HCT116 (cell line): ENCODE measurements around the gene BHLHA9. TPM values are rescaled to one million over a fixed set of nuclear protein-coding genes. Genes with fewer than 3 reads are reported as not detected.

Experiments used
- ATAC-seq: fragments of 200-7000 bp; cut with Tn5 transposase; 2 replicates; pipeline ENCODE4 v1.9.1; 2020; ENCODE audit warnings: mild to moderate bottlenecking, moderate library complexity
- BruUV-seq: library from RNA; stranded (reverse); fragments of 400-500 nt; replicated peaks from 2 replicates; lab custom pipeline; 2021; lab: Mats Ljungman, UMichigan
- CTCF ChIA-PET: fragments of 300-600 bp; sonication (Branson Sonifier 250); formaldehyde crosslinking; loops from one replicate; lab custom pipeline; 2021; ENCODE audit warnings: antibody characterized with exemption; lab: Charles Lee
- POLR2A ChIA-PET: fragments of 300-600, 350-600 bp; sonication (Branson Sonifier 250); formaldehyde crosslinking; loops from one replicate; lab custom pipeline; 2021; ENCODE audit warnings: antibody characterized with exemption; lab: Charles Lee
- RAD21 ChIA-PET, 2 experiments: fragments of 300-600 bp; sonication (Branson Sonifier 250); formaldehyde crosslinking; loops; one replicate each; lab custom pipeline; 2023; ENCODE audit warnings: low total read pairs in 2 of 2; ENCODE audit not compliant: uncharacterized antibody in 2 of 2, unreplicated experiment in 2 of 2, low non-redundant PET in 1 of 2; lab: Charles Lee
- DNase-seq: peaks from one replicate; pipeline ENCODE4 v3.0.0-alpha.2; 2010; ENCODE audit warnings: low read depth, low spot score
- H2AFZ ChIP-seq: fragments of 200-600 bp; shearing (Covaris generic), sonication (generic); 2 replicates; pipeline ENCODE4 v1.6.1; 2017; ENCODE audit warnings: low read depth, mixed run types, mixed read lengths, antibody characterized with exemption, low read length; ENCODE audit not compliant: poor library complexity, severe bottlenecking
- H3K27ac ChIP-seq: 2 replicates; pipeline ENCODE4 v1.5.1; 2012; ENCODE audit warnings: low read depth, low read length
- H3K27me3 ChIP-seq: fragments of 200-600 bp; sonication (generic); 2 replicates; pipeline ENCODE4 v1.6.1; 2016; ENCODE audit warnings: mixed run types, low read length, mixed read lengths; ENCODE audit not compliant: insufficient read depth
- H3K36me3 ChIP-seq, 2 experiments: fragments of 200-500 bp in 1 of 2; fragments of 200-600 bp in 1 of 2; sonication (Bioruptor generic) in 1 of 2; sonication (generic) in 1 of 2; 2 replicates each; pipeline versions ENCODE4 v1.5.1 to v1.6.1; 2014 to 2016; ENCODE audit warnings: low read length in 2 of 2, inconsistent platforms in 1 of 2, mixed read lengths in 1 of 2, mixed run types in 1 of 2; ENCODE audit not compliant: insufficient read depth in 2 of 2, control insufficient read depth in 1 of 2
- H3K4me1 ChIP-seq, 2 experiments: fragments of 200-600 bp in 1 of 2; sonication (generic) in 1 of 2; 2 replicates each; pipeline versions ENCODE4 v1.5.1 to v1.6.1; 2012 to 2017; ENCODE audit warnings: low read length in 2 of 2, inconsistent platforms in 1 of 2, mild to moderate bottlenecking in 1 of 2, mixed read lengths in 1 of 2, mixed run types in 1 of 2, moderate library complexity in 1 of 2; ENCODE audit not compliant: insufficient read depth in 2 of 2, control insufficient read depth in 1 of 2
- H3K4me2 ChIP-seq: fragments of 200-600 bp; sonication (generic); 2 replicates; pipeline ENCODE4 v1.6.1; 2017; ENCODE audit warnings: mixed run types, low read length, mixed read lengths
- H3K4me3 ChIP-seq, 2 experiments: fragments of 200-600 bp in 1 of 2; sonication (generic) in 1 of 2; replicated peaks in 1 of 2; 2 replicates each; pipeline ENCODE4 v1.5.1; 2011 to 2016; ENCODE audit warnings: low read length in 2 of 2, control low read depth in 1 of 2, low read depth in 1 of 2, mild to moderate bottlenecking in 1 of 2, mixed read lengths in 1 of 2, mixed run types in 1 of 2
- H3K79me2 ChIP-seq: fragments of 200-600 bp; sonication (generic); 2 replicates; pipeline ENCODE4 v1.6.1; 2017; ENCODE audit warnings: mild to moderate bottlenecking, mixed run types, low read length, moderate library complexity, mixed read lengths; ENCODE audit not compliant: insufficient read depth
- H3K9ac ChIP-seq: fragments of 200-600 bp; sonication (generic); 2 replicates; pipeline ENCODE4 v1.6.1; 2016; ENCODE audit warnings: low read length, mixed read lengths
- H3K9me2 ChIP-seq: fragments of 200-600 bp; sonication (generic), shearing (Covaris generic); 2 replicates; pipeline ENCODE4 v1.6.1; 2017; ENCODE audit warnings: mixed run types, mild to moderate bottlenecking, moderate library complexity; ENCODE audit not compliant: insufficient read depth
- H3K9me3 ChIP-seq, 2 experiments: fragments of 200-500 bp in 1 of 2; fragments of 200-600 bp in 1 of 2; sonication (Bioruptor generic) in 1 of 2; sonication (generic) in 1 of 2; 2 replicates each; pipeline ENCODE4 v1.6.1; 2014 to 2017; ENCODE audit warnings: low read length in 2 of 2, mixed read lengths in 2 of 2, inconsistent platforms in 1 of 2, low read depth in 1 of 2, mild to moderate bottlenecking in 1 of 2, mixed run types in 1 of 2, moderate library complexity in 1 of 2; ENCODE audit not compliant: control insufficient read depth in 1 of 2, insufficient read depth in 1 of 2
- H4K20me1 ChIP-seq: fragments of 200-600 bp; sonication (generic), shearing (Covaris generic); 2 replicates; pipeline ENCODE4 v1.6.1; 2017; ENCODE audit warnings: mixed run types, mild to moderate bottlenecking, moderate library complexity; ENCODE audit not compliant: insufficient read depth
- CBX3 ChIP-seq: IDR thresholded peaks from 2 replicates; pipeline ENCODE4 v1.6.1; 2012; ENCODE audit warnings: low read depth
- CEBPB ChIP-seq: IDR thresholded peaks from 2 replicates; pipeline ENCODE4 v1.6.1; 2012; ENCODE audit warnings: low read depth
- CTCF ChIP-seq, 3 experiments: fragments of 200-600 bp in 1 of 3; sonication (generic) in 1 of 3; IDR thresholded peaks in 2 of 3; conservative IDR thresholded peaks in 1 of 3; 2 replicates each; pipeline ENCODE4 v1.5.1; 2012 to 2017; ENCODE audit warnings: low read depth in 2 of 3, low read length in 2 of 3, antibody characterized with exemption in 1 of 3, borderline replicate concordance in 1 of 3, control low read depth in 1 of 3, mild to moderate bottlenecking in 1 of 3, mixed read lengths in 1 of 3, mixed run types in 1 of 3, moderate library complexity in 1 of 3; ENCODE audit not compliant: insufficient read depth in 1 of 3
- EGR1 ChIP-seq: IDR thresholded peaks from 2 replicates; pipeline ENCODE4 v1.6.1; 2012; ENCODE audit warnings: low read depth
- ELF1 ChIP-seq: IDR thresholded peaks from 2 replicates; pipeline ENCODE4 v1.6.1; 2012; ENCODE audit warnings: low read depth, borderline replicate concordance
- EZH2phosphoT487 ChIP-seq: fragments of 200-600 bp; IDR thresholded peaks from 2 replicates; pipeline ENCODE4 v1.6.1; 2018; ENCODE audit warnings: antibody characterized with exemption, borderline replicate concordance
- MAX ChIP-seq: IDR thresholded peaks from 2 replicates; pipeline ENCODE4 v1.6.1; 2012
- SIN3A ChIP-seq: IDR thresholded peaks from 2 replicates; pipeline ENCODE4 v1.6.1; 2012; ENCODE audit warnings: low read depth
- SP1 ChIP-seq: IDR thresholded peaks from 2 replicates; pipeline ENCODE4 v1.6.1; 2012; ENCODE audit warnings: low read depth
- YY1 ChIP-seq: IDR thresholded peaks from 2 replicates; pipeline ENCODE4 v1.6.1; 2011; ENCODE audit warnings: low read length, low read depth, moderate library complexity, mild to moderate bottlenecking; ENCODE audit not compliant: insufficient replicate concordance; ENCODE audit errors: extremely low read depth
- ZBTB33 ChIP-seq: IDR thresholded peaks from 2 replicates; pipeline ENCODE4 v1.6.1; 2011; ENCODE audit warnings: mild to moderate bottlenecking, low read length, moderate library complexity; ENCODE audit not compliant: insufficient replicate concordance; ENCODE audit errors: extremely low read depth
- intact Hi-C: fragments of 100-400 bp; cut with micrococcal nuclease; formaldehyde crosslinking; loops from 2 replicates; pipeline ENCODE4 v1.10.0; 2022
- total RNA-seq: library from RNA; stranded (reverse); gene quantifications from one replicate; pipeline ENCODE4 v1.2.1, GENCODE V29; 2021; ENCODE audit not compliant: unreplicated experiment

BHLHA9 gene
- total RNA-seq, 1 experiment from 2014 or later = not detected

- H3K27me3 ChIP-seq = no peaks in the 10 kb centered on the region
- H3K27ac ChIP-seq = no peak overlapping the region
- BruUV-seq = no TSS peak
- RAD21 ChIA-PET = no interaction called here
- H3K4me3 ChIP-seq = no peak overlapping the region
- H3K4me2 ChIP-seq = no peak overlapping the region
- no peak overlapping the region for H3K9ac ChIP-seq
- H3K9me2 ChIP-seq = no peaks in the 10 kb centered on the region
- H3K4me1 ChIP-seq = no peaks in the 10 kb centered on the region
- no peaks in the 10 kb centered on the region for H4K20me1 ChIP-seq
- intact Hi-C loops = no loop called here
- no peaks in the 10 kb centered on the region for H3K36me3 ChIP-seq
- H3K79me2 ChIP-seq = no peaks in the 10 kb centered on the region
- no peak overlapping the region for H2AFZ ChIP-seq
- CTCF ChIA-PET = no interaction called here
- TF ChIP-seq EGR1 (no peak), SP1 (no peak), MAX (no peak), ELF1 (no peak), ZBTB33 (no peak), SIN3A (no peak), CBX3 (no peak)
- DNase-seq = no peak
- no peaks in the 10 kb centered on the region for H3K9me3 ChIP-seq
- ATAC-seq = no peak
- POLR2A ChIA-PET = no interaction called here
Measured at GRCh38 chr17:1302761-1303160, 32.5 kb downstream of the BHLHA9 start.

- no peak for TF ChIP-seq SP1
- no peak for TF ChIP-seq YY1
- no peak for TF ChIP-seq CEBPB
- TF ChIP-seq CTCF (IDR thresholded peaks at IDR 0.05 in 2 of 3, conservative IDR thresholded peaks at IDR 0.05 in 1 of 3; ENCODE audit: borderline replicate concordance in 1 of 3, insufficient read depth in 1 of 3, low read depth in 2 of 3, low read length in 2 of 3) = no peak
- TF ChIP-seq EZH2phosphoT487 = no peak
- TF ChIP-seq EGR1 = no peak
- no peaks in the 10 kb centered on the region for H3K79me2 ChIP-seq
- no peaks in the 10 kb centered on the region for H4K20me1 ChIP-seq
- no peak overlapping the region for H3K4me3 ChIP-seq
- no TSS peak for BruUV-seq
- ChIA-PET POLR2A (no interaction called here), CTCF (no interaction called here), RAD21 (no interaction called here)
- no peaks in the 10 kb centered on the region for H3K9me2 ChIP-seq
- H3K36me3 ChIP-seq = no peaks in the 10 kb centered on the region
- H3K9me3 ChIP-seq = no peaks in the 10 kb centered on the region
- no peak overlapping the region for H3K4me2 ChIP-seq
- H3K27ac ChIP-seq = no peak overlapping the region
- ATAC-seq (no peak), DNase-seq (no peak)
- intact Hi-C loops = no loop called here
- H3K27me3 ChIP-seq = no peaks in the 10 kb centered on the region
- H3K4me1 ChIP-seq = no peaks in the 10 kb centered on the region
- no peak overlapping the region for H3K9ac ChIP-seq
- no peak overlapping the region for H2AFZ ChIP-seq
Measured at GRCh38 chr17:1304522-1304921, 34.3 kb downstream of the BHLHA9 start.
